GM23338 (cell line): Measurements from ENCODE around the gene ZNF536. TPM values are rescaled to one million over a fixed set of nuclear protein-coding genes. Genes with fewer than 3 reads are reported as not detected.

Experiments
- ATAC-seq: fragments of 200-7000 bp; cut with Tn5 transposase; 3 replicates; pipeline ENCODE4 v1.9.1; 2020
- DNase-seq: peaks from one replicate; pipeline ENCODE4 v3.0.0-alpha.2; 2015; ENCODE audit warnings: low spot score
- H2AFZ ChIP-seq: fragments of 200-600 bp; sonication (generic); 2 replicates; pipeline ENCODE4 v1.8.0; 2016; ENCODE audit warnings: antibody characterized with exemption, mild to moderate bottlenecking, moderate library complexity
- H3F3A ChIP-seq: fragments of 200-600 bp; sonication (generic); replicated peaks from 2 replicates; pipeline ENCODE4 v1.8.0; 2017; ENCODE audit warnings: antibody characterized with exemption, mixed run types, low read depth
- H3K27ac ChIP-seq: fragments of 200-600 bp; sonication (generic); 2 replicates; pipeline ENCODE4 v1.6.1; 2016; ENCODE audit warnings: low read depth
- H3K27me3 ChIP-seq: fragments of 200-600 bp; sonication (generic); 2 replicates; pipeline ENCODE4 v1.8.0; 2016; ENCODE audit warnings: mild to moderate bottlenecking, mixed run types, moderate library complexity; ENCODE audit not compliant: insufficient read depth
- H3K36me3 ChIP-seq: fragments of 200-600 bp; sonication (generic); 2 replicates; pipeline ENCODE4 v1.8.0; 2016; ENCODE audit warnings: mild to moderate bottlenecking; ENCODE audit not compliant: insufficient read depth
- H3K4me1 ChIP-seq: fragments of 200-600 bp; sonication (generic); 2 replicates; pipeline ENCODE4 v1.8.0; 2016; ENCODE audit warnings: mild to moderate bottlenecking, moderate library complexity; ENCODE audit not compliant: insufficient read depth
- H3K4me2 ChIP-seq: fragments of 200-600 bp; sonication (generic); 2 replicates; pipeline ENCODE4 v1.7.1; 2017; ENCODE audit warnings: mixed run types
- H3K4me3 ChIP-seq: fragments of 200-600 bp; sonication (generic); 2 replicates; pipeline ENCODE4 v1.6.1; 2016; ENCODE audit warnings: mixed run types
- H3K79me2 ChIP-seq: fragments of 200-600 bp; sonication (generic); replicated peaks from 2 replicates; pipeline ENCODE4 v1.8.0; 2017; ENCODE audit warnings: mild to moderate bottlenecking; ENCODE audit not compliant: insufficient read depth
- H3K9me2 ChIP-seq: fragments of 200-600 bp; sonication (generic); 2 replicates; pipeline ENCODE4 v1.8.0; 2017; ENCODE audit not compliant: insufficient read depth
- H4K20me1 ChIP-seq: fragments of 200-600 bp; sonication (generic); replicated peaks from 2 replicates; pipeline ENCODE4 v1.8.0; 2017; ENCODE audit warnings: mild to moderate bottlenecking; ENCODE audit not compliant: insufficient read depth
- H3K27ac Mint-ChIP-seq: 2 replicates; pipeline ENCODE4 v1.8.0; 2020; ENCODE audit warnings: inconsistent platforms, mild to moderate bottlenecking, moderate library complexity, mixed read lengths
- H3K27me3 Mint-ChIP-seq: 3 replicates; pipeline ENCODE4 v1.8.0; 2022; ENCODE audit warnings: low read depth, mild to moderate bottlenecking, moderate library complexity, mixed read lengths, inconsistent platforms; ENCODE audit not compliant: insufficient read depth, poor library complexity
- H3K36me3 Mint-ChIP-seq: 3 replicates; pipeline ENCODE4 v1.8.0; 2021; ENCODE audit warnings: low read depth, mild to moderate bottlenecking, inconsistent platforms, moderate library complexity, mixed read lengths
- H3K4me1 Mint-ChIP-seq: 3 replicates; pipeline ENCODE4 v1.8.0; 2020; ENCODE audit warnings: mild to moderate bottlenecking, inconsistent platforms, mixed read lengths
- H3K4me3 Mint-ChIP-seq: 3 replicates; pipeline ENCODE4 v1.8.0; 2021; ENCODE audit warnings: moderate library complexity, mild to moderate bottlenecking, inconsistent platforms, mixed read lengths
- H3K9me3 Mint-ChIP-seq: 3 replicates; pipeline ENCODE4 v1.8.0; 2020; ENCODE audit warnings: moderate library complexity, mild to moderate bottlenecking, inconsistent platforms, mixed read lengths
- CREB1 ChIP-seq: fragments of 250-450 bp; sonication (Bioruptor Pico); IDR thresholded peaks from 2 replicates; pipeline ENCODE4 v1.5.0; 2020; ENCODE audit warnings: low read depth, mild to moderate bottlenecking, moderate library complexity
- CTCF ChIP-seq, 2 experiments: fragments of 200-600 bp in 1 of 2; sonication (generic) in 1 of 2; conservative IDR thresholded peaks; 2 replicates each; pipeline versions ENCODE4 v1.5.1 to v1.6.1; 2016 to 2017; ENCODE audit warnings: antibody characterized with exemption in 2 of 2, low read depth in 2 of 2, mild to moderate bottlenecking in 2 of 2, moderate library complexity in 1 of 2
- ETS1 ChIP-seq: IDR thresholded peaks from 2 replicates; pipeline ENCODE4 v1.6.1; 2016; ENCODE audit warnings: antibody characterized with exemption
- REST ChIP-seq: IDR thresholded peaks from one replicate; pipeline ENCODE4 v1.6.1; 2018; ENCODE audit warnings: antibody characterized with exemption; ENCODE audit not compliant: unreplicated experiment
- STAT1 ChIP-seq: IDR thresholded peaks from one replicate; pipeline ENCODE4 v1.6.1; 2016; ENCODE audit warnings: antibody characterized with exemption; ENCODE audit not compliant: unreplicated experiment
- ZNF462 ChIP-seq: fragments of 250-450 bp; sonication (Bioruptor Pico); IDR thresholded peaks from 2 replicates; pipeline ENCODE4 v1.5.0; 2020; ENCODE audit warnings: mild to moderate bottlenecking, moderate library complexity
- polyA plus RNA-seq: library from polyadenylated mRNA; unstranded; fragments of >200 nt; fragmentation: Nextera tagmentation; extraction: Ambion mirVana; gene quantifications from 2 replicates; pipeline ENCODE4 v1.2.1, GENCODE V29; 2016
- total RNA-seq: library from RNA; depleted of rRNA; stranded (reverse); fragments of >200 nt; shearing (Covaris generic); gene quantifications from 2 replicates; pipeline ENCODE4 v1.2.3, GENCODE V29; 2014

The ZNF536 gene
- total and polyA plus RNA-seq, 2 experiments from 2014 or later = 0.07 TPM; not detected in 1

GRCh38 chr19:30350692-30351663, 21.2 kb upstream of the ZNF536 start:
- Histone ChIP-seq H3K27ac (no peak overlapping the region), H3K9me2 (peaks cover 5% of the 10 kb centered on the region; the same call in 1 of the 2 replicates), H4K20me1 (no peaks in the 10 kb centered on the region), H3F3A (no peaks in the 10 kb centered on the region), H3K27me3 (no peaks in the 10 kb centered on the region), H3K4me1 (peaks cover 23% of the 10 kb centered on the region), H2AFZ (no peak overlapping the region; the same call in 1 of the 2 replicates), H3K4me3 (no peak overlapping the region), H3K4me2 (peak overlapping the region; percentile 41), H3K79me2 (no peaks in the 10 kb centered on the region), H3K36me3 (no peaks in the 10 kb centered on the region)
- TF ChIP-seq CREB1 (CRISPR knock-in tag) (0 out of 2 replicates have a peak, but pooled peaks have one; percentile 24), ZNF462 (CRISPR knock-in tag) (no peak)
- peaks cover 8% of the 10 kb centered on the region; the same call in 1 of the 3 replicates for H3K9me3 Mint-ChIP-seq
- peaks cover 39% of the 10 kb centered on the region for H3K4me1 Mint-ChIP-seq
- no peaks in the 10 kb centered on the region; the same call in 2 of the 3 replicates for H3K36me3 Mint-ChIP-seq
- no peak overlapping the region for H3K4me3 Mint-ChIP-seq
- peaks cover 7% of the 10 kb centered on the region for H3K27me3 Mint-ChIP-seq
- ATAC-seq (no peak), DNase-seq (peak; percentile 24)
- peak overlapping the region; percentile 97 for H3K27ac Mint-ChIP-seq

GRCh38 chr19:30351774-30352173, 20.4 kb upstream of the ZNF536 start:
- Mint-ChIP-seq H3K27ac (peak overlapping the region; percentile 97), H3K36me3 (no peaks in the 10 kb centered on the region; the same call in 2 of the 3 replicates)
- TF ChIP-seq ETS1 (no peak), CTCF (conservative IDR thresholded peaks at IDR 0.05; ENCODE audit: low read depth in 2 of 2) (no peak), REST (no peak), STAT1 (no peak)

More at GRCh38 chr19:30351774-30352173, 20.4 kb upstream of the ZNF536 start:
- Mint-ChIP-seq H3K9me3 (peaks cover 8% of the 10 kb centered on the region; the same call in 1 of the 3 replicates), H3K27me3 (peaks cover 7% of the 10 kb centered on the region), H3K4me3 (0 out of 3 replicates have a peak overlapping the region, but pooled peaks have one; percentile 10), H3K4me1 (peaks cover 39% of the 10 kb centered on the region)
- Histone ChIP-seq H3K4me2 (peak overlapping the region; percentile 41), H3K4me3 (no peak overlapping the region), H3K4me1 (peaks cover 23% of the 10 kb centered on the region), H4K20me1 (no peaks in the 10 kb centered on the region), H3K27me3 (no peaks in the 10 kb centered on the region), H3F3A (no peaks in the 10 kb centered on the region), H3K27ac (no peak overlapping the region), H3K36me3 (no peaks in the 10 kb centered on the region), H3K9me2 (peaks cover 5% of the 10 kb centered on the region; the same call in 1 of the 2 replicates), H3K79me2 (no peaks in the 10 kb centered on the region), H2AFZ (no peak overlapping the region; the same call in 1 of the 2 replicates)
- ATAC-seq (no peak), DNase-seq (no peak)
